OCI-LY3 (cell line): ENCODE data around the gene KDM4C.

Experiments
- H2AFZ ChIP-seq: fragments of 200-600, 300-600 bp; shearing (Covaris generic); 2 replicates; pipeline ENCODE4 v1.6.0; 2014; ENCODE audit warnings: antibody characterized with exemption, low read depth, low read length
- H3K27ac ChIP-seq: fragments of 200-600, 300-600 bp; sonication (generic); 2 replicates; pipeline ENCODE4 v1.5.1; 2014; ENCODE audit warnings: mild to moderate bottlenecking, low read length, moderate library complexity, mixed read lengths
- H3K27me3 ChIP-seq: fragments of 200-600, 300-600 bp; sonication (generic); 2 replicates; pipeline ENCODE4 v1.6.1; 2014; ENCODE audit warnings: low read depth, low read length, mixed read lengths
- H3K36me3 ChIP-seq: fragments of 200-600, 300-600 bp; sonication (generic); replicated peaks from 2 replicates; pipeline ENCODE3; 2014; ENCODE audit warnings: low read depth, low read length, mixed read lengths
- H3K4me1 ChIP-seq: fragments of 300-600, 200-600 bp; sonication (generic); 2 replicates; pipeline ENCODE4 v1.6.1; 2014; ENCODE audit warnings: low read length, mixed read lengths
- H3K4me2 ChIP-seq: fragments of 200-600, 300-600 bp; sonication (generic); 2 replicates; pipeline ENCODE4 v1.6.1; 2014; ENCODE audit warnings: low read length, mixed read lengths
- H3K4me3 ChIP-seq: fragments of 300-600, 200-600 bp; sonication (generic); 2 replicates; pipeline ENCODE4 v1.5.1; 2014; ENCODE audit warnings: antibody characterized with exemption, mild to moderate bottlenecking, low read length, moderate library complexity
- H3K79me2 ChIP-seq: fragments of 300-600, 200-600 bp; shearing (Covaris generic); 2 replicates; pipeline ENCODE4 v1.6.1; 2014; ENCODE audit warnings: mild to moderate bottlenecking, low read length, mixed read lengths
- H3K9ac ChIP-seq: fragments of 300-600, 200-600 bp; shearing (Covaris generic); 2 replicates; pipeline ENCODE4 v1.6.0; 2014; ENCODE audit warnings: mild to moderate bottlenecking, low read length, moderate library complexity
- H3K9me3 ChIP-seq: fragments of 200-600, 300-600 bp; shearing (Covaris generic); 2 replicates; pipeline ENCODE4 v1.6.1; 2014; ENCODE audit warnings: low read length, mixed read lengths; ENCODE audit not compliant: insufficient read depth
- H4K20me1 ChIP-seq: fragments of 200-600, 300-600 bp; sonication (generic); 2 replicates; pipeline ENCODE4 v1.6.1; 2016; ENCODE audit warnings: low read length, mixed read lengths; ENCODE audit not compliant: insufficient read depth
- CTCF ChIP-seq: fragments of 200-600, 300-600 bp; sonication (generic); IDR thresholded peaks from 2 replicates; pipeline ENCODE4 v1.5.1; 2014; ENCODE audit warnings: antibody characterized with exemption, low read length, low read depth
- EZH2phosphoT487 ChIP-seq: fragments of 200-600 bp; shearing (Covaris generic); IDR thresholded peaks from 2 replicates; pipeline ENCODE4 v1.6.1; 2018; ENCODE audit warnings: antibody characterized with exemption, mixed run types, low read depth

The KDM4C gene

GRCh38 chr9:6991418-6991817 lies 233.6 kb downstream of the KDM4C start:
- no peaks in the 10 kb centered on the region for H3K4me1 ChIP-seq
- H3K27ac ChIP-seq: no peak overlapping the region
- H3K27me3 ChIP-seq: no peaks in the 10 kb centered on the region
- TF ChIP-seq CTCF: no peak
- no peak for TF ChIP-seq EZH2phosphoT487
- H4K20me1 ChIP-seq: no peaks in the 10 kb centered on the region
- no peaks in the 10 kb centered on the region for H3K9me3 ChIP-seq
- peaks cover 6% of the 10 kb centered on the region for H3K36me3 ChIP-seq
- H3K79me2 ChIP-seq: no peaks in the 10 kb centered on the region
- H3K4me3 ChIP-seq: no peak overlapping the region
- no peak overlapping the region for H2AFZ ChIP-seq
- no peak overlapping the region for H3K4me2 ChIP-seq
- no peak overlapping the region for H3K9ac ChIP-seq

GRCh38 chr9:6996061-6996854 lies 238.5 kb downstream of the KDM4C start:
- Histone ChIP-seq H3K9ac (no peak overlapping the region), H2AFZ (no peak overlapping the region), H3K27me3 (no peaks in the 10 kb centered on the region), H3K4me2 (no peak overlapping the region), H3K36me3 (peaks cover 8% of the 10 kb centered on the region), H3K79me2 (no peaks in the 10 kb centered on the region), H3K27ac (no peak overlapping the region), H3K4me3 (no peak overlapping the region), H3K4me1 (no peaks in the 10 kb centered on the region), H3K9me3 (no peaks in the 10 kb centered on the region), H4K20me1 (no peaks in the 10 kb centered on the region)
- TF ChIP-seq EZH2phosphoT487 (no peak), CTCF (no peak)

GRCh38 chr9:6997330-6997729 lies 239.6 kb downstream of the KDM4C start:
- TF ChIP-seq CTCF (no peak), EZH2phosphoT487 (no peak)

GRCh38 chr9:6999794-7000193 lies 242.0 kb downstream of the KDM4C start:
- Histone ChIP-seq H3K9ac (no peak overlapping the region), H2AFZ (no peak overlapping the region), H3K79me2 (no peaks in the 10 kb centered on the region), H3K4me3 (no peak overlapping the region), H3K4me2 (no peak overlapping the region), H3K27ac (no peak overlapping the region), H3K36me3 (peaks cover 8% of the 10 kb centered on the region), H4K20me1 (no peaks in the 10 kb centered on the region), H3K9me3 (no peaks in the 10 kb centered on the region), H3K27me3 (no peaks in the 10 kb centered on the region), H3K4me1 (no peaks in the 10 kb centered on the region)
- TF ChIP-seq EZH2phosphoT487: no peak
- no peak for TF ChIP-seq CTCF

More at GRCh38 chr9:6997330-6997729, 239.6 kb downstream of the KDM4C start:
- no peak overlapping the region for H3K4me2 ChIP-seq
- no peak overlapping the region for H3K27ac ChIP-seq
- no peaks in the 10 kb centered on the region for H3K79me2 ChIP-seq
- H3K27me3 ChIP-seq: no peaks in the 10 kb centered on the region
- H4K20me1 ChIP-seq: no peaks in the 10 kb centered on the region
- H2AFZ ChIP-seq: no peak overlapping the region
- peaks cover 8% of the 10 kb centered on the region for H3K36me3 ChIP-seq
- H3K4me1 ChIP-seq: no peaks in the 10 kb centered on the region
- H3K4me3 ChIP-seq: no peak overlapping the region
- H3K9me3 ChIP-seq: no peaks in the 10 kb centered on the region
- H3K9ac ChIP-seq: no peak overlapping the region
